Right ventricle myocardium superior (tissue), 1 donor: ENCODE results near the gene KIRREL3. TPM values are rescaled to one million over a fixed set of nuclear protein-coding genes. Genes with fewer than 3 reads are reported as not detected.
A peak's percentile ranks its signal among the peaks of the same experiment; 100 is the strongest.

Experiments
- ATAC-seq: fragments of 200-7000 bp; cut with Tn5 transposase; one replicate; pipeline ENCODE4 v1.9.1; 2020; ENCODE audit warnings: mild to moderate bottlenecking; ENCODE audit not compliant: poor library complexity
- DNase-seq: peaks from one replicate; pipeline ENCODE4 v3.0.0-alpha.2; 2020
- intact Hi-C: fragments of 100-400 bp; cut with DNase I; formaldehyde crosslinking; loops from one replicate; pipeline ENCODE4 v1.11.2; 2022
- total RNA-seq: library from RNA; stranded (reverse); fragmentation: NEBNext Ultra II Directional; extraction: Animal tissue kit (Norgen Biotek cat#: 25700); gene quantifications from one replicate; pipeline ENCODE4 v1.2.1, GENCODE V29; 2021
- donor health status: DM: no; HTN: yes; CAD: no; lungs with severe emphysema.

The KIRREL3 gene
- total RNA-seq, 1 donor from 2014 or later = 0.08 TPM

DNA sequence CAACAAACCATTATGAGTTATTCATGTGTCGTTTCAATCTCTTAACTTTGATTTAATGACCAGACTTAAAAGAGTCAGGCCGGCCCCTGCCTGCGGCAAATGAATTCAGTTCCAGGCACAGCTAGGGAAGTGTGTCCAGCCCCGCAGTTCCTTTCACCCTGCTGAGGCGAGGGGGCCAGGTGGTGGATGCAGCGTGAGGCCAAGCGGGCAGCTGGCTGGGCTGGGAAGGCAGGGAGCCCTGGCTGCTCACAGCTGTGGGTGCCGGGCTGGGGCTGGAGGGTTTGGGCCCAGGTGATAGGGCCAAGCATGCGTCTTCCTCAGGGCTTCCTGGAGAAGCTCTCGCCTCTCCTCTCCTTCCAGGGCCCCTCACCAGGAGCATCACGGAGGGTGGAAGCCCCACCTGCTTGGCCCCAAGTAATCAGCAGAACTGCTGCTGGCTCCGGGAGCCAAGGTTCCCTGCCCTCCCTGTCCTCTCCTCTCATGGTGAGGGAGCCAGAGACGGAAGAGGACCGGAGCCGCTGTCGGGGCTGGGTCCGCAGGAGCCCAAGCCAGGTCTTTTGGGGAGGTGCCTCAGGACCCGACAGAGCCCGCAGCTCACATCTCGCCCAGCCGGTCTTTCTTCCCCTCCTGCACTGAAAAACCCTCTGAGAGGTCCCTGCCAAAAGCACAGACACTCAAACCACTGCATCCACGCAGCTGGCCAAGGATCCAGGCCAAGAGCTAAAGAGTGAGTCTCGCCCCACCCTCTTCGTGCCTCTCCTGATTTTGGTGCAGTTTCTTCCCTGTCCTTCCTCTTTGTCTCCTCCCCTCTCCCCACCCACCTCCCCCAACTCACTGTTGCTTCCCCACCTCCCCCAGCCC, 548.1 kb downstream of the KIRREL3 start:
- DNase-seq = no peak
- intact Hi-C loops = no loop called here
- no peak for ATAC-seq

DNA sequence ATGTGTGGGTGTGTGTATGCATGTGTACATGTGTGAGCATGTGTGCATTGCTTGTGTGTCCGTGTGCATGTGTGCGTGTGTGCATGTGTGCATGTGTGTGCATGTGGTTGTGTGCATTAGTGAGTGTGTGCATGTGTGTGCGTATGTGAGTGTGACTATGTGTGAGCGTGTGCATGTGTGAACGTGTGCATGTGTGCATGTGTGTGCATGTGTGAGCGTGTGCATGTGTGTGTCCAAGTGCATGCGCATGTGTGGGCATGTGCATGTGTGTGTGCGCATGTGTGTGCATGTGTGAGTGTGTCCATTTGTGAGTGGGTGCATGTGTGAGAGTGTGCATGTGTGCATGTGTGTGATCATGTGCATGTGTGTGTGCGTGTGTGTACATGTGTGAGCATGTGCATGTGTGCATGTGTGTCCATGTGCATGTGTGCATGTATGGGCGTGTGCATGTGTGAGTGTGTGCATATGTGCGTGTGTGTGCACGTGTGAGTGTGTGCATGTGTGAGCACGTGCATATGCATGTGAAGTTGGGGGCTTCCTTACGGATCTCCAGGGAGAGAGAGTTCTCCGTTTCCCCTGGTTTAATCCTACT, 549.3 kb downstream of the KIRREL3 start:
- no peak for DNase-seq
- intact Hi-C loops = no loop called here

DNA sequence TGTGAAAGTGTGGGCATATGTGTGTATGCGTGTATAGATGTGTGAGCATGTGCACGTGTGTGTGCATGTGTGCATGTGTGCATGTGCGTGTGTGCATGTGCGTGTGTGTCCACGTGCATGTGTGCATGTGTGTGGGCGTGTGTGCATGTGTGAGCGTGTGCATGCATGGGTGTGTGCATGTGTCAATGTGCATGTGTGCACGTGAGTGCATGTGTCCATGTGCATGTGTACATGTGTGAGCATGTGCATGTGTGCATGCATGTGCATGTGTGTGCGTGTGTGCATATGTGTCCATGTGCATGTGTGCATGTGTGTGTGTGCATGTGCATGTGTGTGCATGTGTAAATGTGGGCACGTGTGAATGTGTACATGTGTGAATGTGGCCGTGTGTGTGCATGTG, 549.8 kb downstream of the KIRREL3 start:
- intact Hi-C loops = no loop called here
- DNase-seq = no peak
- no peak for ATAC-seq

More for the DNA sequence above, 549.3 kb downstream of the KIRREL3 start:
- ATAC-seq = no peak

DNA sequence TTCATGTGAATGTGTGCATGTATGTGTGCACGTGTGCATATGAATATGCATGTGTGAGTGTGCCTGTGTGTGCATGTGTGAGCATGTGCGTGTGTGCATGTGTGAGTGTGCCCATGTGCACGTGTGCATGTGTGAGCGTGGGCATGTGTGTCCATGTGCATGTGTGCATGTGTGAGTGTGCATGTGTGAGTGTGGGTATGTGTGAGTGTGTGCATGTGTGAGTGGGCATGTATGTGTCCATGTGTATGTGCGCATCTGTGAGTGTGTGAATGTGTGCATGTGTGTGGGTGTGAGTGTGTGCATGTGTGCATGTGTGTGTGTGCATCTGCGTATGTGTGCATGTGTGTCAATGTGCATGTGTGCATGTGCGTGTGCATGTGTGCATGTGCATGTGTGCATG, 550.4 kb downstream of the KIRREL3 start:
- no peak for ATAC-seq
- intact Hi-C loops = no loop called here
- no peak for DNase-seq

DNA sequence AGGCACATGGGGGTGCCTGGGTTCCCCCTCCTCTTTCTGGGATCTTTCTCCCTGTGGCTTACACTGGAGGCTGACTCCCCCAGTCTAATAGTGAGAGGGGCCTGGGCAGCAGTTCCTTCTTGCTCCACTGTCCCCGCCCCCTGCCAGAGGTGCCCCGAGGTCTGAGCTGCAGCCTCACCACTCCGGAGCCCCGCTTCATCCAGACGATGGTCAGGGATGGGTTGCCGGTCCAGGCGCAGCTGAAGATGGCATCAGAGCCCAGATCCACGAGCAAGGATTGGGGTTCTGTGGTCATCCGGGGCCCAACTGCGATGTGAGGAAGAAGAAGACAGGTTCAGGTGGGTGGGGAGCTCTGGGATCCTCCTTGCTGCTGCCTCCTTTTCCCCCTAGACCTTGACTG, 554.0 kb downstream of the KIRREL3 start:
- DNase-seq (no peak), ATAC-seq (no peak)
- intact Hi-C loops = no loop called here

DNA sequence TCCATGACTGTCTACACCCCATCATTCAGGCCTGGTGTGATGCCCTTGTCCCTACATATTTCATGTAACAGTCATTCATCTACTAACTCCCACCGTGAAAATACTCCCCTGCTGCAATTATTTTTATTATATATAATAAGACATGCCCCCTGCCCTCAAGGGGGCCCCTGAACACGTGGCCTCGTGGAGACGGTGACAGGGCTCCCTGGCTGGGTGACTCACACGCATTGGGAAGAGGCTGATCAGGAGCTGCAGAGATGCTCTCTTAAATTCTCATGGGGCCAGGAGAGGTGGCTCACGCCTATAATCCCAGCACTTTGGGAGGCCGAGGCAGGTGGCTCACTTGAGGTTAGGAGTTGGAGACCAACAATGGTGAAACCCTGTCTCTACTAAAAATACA, 556.5 kb downstream of the KIRREL3 start:
- DNase-seq = no peak
- intact Hi-C loops = loop anchor here (5.0 kb wide), 2 partner anchors 33 to 543 kb away; no protein-coding TSS in a partner anchor
- no peak for ATAC-seq

DNA sequence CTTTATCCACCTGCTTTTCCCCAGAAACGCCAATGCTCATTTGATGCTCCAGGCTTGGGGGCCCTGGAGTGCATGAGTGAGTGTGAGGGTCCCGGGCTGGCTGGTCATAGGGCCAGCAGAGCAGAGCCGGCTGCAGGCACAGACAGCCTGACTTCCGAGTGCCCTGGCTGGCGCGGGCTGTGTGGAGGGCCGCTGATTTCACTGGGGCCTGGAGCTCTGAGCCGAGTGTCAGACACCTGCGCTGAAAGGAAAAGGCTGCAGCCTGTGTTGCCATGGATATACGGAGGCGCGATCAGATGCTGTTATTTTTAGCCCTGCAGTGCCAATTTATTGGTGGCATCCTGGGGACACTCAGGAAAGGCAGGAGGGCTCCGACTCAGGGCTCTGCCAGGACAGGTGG, 557.5 kb downstream of the KIRREL3 start:
- ATAC-seq = no peak
- DNase-seq = no peak
- intact Hi-C loops = loop anchor here (5.0 kb wide), 2 partner anchors 34 to 544 kb away; no protein-coding TSS in a partner anchor

DNA sequence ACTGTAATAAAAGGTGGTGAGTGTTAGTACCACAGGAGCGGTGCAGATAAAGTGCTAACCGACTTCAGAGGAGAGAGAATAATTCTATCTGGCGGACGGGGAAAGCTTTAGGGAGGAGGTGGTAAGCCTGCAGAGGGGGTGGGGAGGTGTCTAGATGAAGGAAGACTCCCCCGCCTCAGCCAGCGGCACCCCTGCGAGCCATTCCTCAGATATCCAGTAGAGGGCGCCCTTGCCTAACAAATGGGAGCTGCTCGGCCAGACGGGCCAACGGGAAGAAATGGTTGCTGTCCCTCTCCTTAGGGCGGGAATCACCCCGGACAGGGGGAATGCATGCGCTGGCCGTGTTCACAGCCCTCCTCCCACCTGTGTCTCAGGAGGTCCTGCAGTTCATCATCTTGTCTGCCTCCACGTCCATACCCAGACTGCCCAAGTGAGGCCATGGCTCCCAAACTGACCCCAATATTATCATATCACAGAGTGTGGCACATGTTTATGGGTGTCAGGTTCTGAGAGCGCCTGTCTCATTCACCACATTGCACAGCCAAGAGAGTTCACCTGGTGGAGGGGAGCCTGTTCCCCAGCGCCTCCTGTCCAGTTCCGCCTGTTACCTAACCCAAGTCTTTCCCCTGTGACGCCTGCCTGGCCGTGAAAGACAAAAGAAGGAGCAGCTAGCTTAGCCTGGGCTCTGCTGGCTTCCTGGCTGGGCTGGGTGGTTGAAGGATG, 559.6 kb downstream of the KIRREL3 start:
- intact Hi-C loops = loop anchor here (2.0 to 5.0 kb wide), 3 partner anchors 36 to 904 kb away; no protein-coding TSS in a partner anchor
- DNase-seq = peak; percentile 81
- peak; percentile 69 for ATAC-seq

DNA sequence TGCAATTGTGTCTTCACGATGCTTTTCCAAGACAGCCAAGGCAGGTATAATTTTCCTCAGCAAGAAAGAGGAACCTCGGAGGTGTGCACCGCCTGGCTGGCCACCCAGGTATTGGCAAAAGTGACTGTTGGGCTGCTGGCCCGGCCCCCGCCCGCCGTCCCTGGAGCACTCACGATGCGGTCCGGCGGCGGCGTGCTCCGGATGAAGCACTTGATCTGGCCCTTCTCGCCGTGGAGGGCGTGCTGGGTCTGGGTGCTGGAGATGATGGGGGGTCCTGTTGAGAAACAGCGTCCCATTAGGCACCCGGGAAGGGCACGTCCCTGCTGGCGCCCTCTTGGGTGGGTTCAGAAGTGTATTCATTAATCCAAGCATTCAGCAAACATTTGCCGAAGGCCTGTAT, 560.3 kb downstream of the KIRREL3 start:
- DNase-seq (no peak), ATAC-seq (no peak)
- intact Hi-C loops = loop anchor here (2.0 to 5.0 kb wide), 3 partner anchors 37 to 905 kb away; no protein-coding TSS in a partner anchor

DNA sequence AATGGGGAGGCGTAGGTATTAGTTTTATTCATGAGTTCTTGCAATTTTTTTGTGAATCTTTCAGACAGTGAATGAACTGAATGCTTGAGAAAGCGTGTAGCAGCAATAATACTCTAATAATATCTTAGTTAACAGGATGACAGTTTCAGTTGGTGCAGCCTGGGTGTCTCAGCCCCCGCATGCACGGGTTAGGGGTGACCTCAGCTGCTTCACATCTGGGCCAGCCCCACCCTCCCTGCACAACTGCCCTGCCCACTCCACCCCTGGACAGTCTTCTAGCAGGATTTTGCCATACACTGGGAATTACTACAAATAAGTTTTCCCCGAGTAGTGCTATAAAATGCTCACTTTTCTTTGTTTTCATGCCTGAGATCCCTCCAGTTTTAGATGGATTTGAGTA, 561.9 kb downstream of the KIRREL3 start:
- DNase-seq = no peak
- ATAC-seq = peak; percentile 28
- intact Hi-C loops = no loop called here

DNA sequence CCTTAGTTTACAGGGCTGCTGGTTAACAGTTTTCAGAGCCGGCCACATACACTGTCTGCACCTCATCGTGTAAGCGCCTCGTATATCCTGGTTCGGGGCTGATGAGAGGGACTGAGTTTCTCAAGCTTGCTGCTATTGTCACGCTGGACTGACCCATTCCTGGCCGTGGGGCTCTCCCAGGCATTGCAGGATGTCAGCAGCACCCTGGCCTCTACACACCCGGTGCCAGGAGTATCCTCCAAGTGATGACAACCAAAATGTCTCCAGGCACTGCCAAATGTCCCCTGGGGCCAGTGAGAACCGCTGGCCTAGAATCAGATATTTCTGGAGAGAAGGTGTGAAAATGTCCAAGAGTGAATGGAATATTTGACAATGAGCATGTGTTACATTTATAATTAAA, 562.3 kb downstream of the KIRREL3 start:
- intact Hi-C loops = no loop called here
- ATAC-seq (peak; percentile 77), DNase-seq (peak; percentile 74)

DNA sequence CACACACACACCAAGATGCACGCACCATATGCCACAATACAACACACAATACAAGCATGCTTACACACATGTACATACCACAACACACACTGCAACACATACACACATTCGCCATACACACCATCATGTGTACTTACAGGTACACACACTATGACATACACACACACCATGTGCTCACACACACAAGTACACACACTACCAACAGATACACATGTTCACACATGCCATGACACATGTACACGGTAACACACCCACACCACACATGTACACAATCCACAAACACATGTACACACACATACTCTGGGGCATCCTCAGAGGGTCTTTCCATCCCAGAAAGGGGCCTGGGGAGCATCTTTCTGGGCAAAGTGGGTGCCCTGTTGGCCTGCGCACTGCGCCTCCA, 562.8 kb downstream of the KIRREL3 start:
- no peak for ATAC-seq

DNA sequence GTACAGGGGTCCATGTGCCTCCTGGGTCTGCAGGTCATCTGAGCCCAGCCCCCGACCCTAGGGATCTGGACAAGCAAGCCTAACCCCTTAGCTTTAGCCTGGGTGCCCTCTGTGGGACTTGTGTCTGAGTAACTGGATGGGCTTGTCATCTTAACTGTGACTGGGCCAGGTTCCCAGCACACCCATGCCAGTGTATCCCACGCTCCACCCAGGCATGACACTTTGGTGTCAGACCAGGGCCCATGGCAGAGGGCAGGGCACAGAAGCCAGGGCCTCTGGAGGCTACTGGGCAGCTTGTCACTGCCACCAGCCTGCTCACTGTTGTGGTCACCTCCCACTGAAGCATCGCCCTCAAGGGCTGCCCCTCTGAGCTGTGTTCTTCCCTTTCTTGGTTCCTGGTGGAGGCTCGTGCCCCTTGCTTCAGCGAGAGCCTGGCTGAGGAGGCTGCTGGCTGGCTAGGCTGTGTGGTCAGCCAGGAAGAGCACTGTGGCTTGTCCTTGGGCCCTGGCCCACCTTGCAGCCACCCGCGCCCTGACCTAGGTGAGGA, 564.3 kb downstream of the KIRREL3 start:
- ATAC-seq = peak; percentile 40
- intact Hi-C loops = no loop called here
- DNase-seq = no peak

More for the DNA sequence above, 562.8 kb downstream of the KIRREL3 start:
- intact Hi-C loops = no loop called here
- DNase-seq = no peak

DNA sequence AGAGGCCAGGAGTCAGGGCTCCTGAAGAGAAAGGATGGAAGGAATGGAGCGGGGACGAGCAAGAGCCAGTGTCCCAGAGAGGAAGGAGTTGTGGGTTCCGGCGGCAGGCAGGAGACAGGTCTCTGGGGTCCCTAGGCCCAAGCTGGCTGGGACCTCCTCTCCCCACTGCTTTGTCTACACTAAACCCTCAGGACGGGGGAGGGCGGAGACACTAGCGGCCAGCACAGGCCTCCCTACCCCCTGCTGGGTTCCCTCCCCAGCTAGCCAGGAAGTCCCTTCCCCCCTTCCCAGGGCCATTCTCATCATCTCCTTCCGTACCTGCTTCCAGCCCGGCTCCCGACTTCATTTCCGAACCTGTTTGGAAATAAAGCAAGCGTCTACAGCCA, 565.6 kb downstream of the KIRREL3 start:
- no peak for DNase-seq
- intact Hi-C loops = no loop called here
- no peak for ATAC-seq

DNA sequence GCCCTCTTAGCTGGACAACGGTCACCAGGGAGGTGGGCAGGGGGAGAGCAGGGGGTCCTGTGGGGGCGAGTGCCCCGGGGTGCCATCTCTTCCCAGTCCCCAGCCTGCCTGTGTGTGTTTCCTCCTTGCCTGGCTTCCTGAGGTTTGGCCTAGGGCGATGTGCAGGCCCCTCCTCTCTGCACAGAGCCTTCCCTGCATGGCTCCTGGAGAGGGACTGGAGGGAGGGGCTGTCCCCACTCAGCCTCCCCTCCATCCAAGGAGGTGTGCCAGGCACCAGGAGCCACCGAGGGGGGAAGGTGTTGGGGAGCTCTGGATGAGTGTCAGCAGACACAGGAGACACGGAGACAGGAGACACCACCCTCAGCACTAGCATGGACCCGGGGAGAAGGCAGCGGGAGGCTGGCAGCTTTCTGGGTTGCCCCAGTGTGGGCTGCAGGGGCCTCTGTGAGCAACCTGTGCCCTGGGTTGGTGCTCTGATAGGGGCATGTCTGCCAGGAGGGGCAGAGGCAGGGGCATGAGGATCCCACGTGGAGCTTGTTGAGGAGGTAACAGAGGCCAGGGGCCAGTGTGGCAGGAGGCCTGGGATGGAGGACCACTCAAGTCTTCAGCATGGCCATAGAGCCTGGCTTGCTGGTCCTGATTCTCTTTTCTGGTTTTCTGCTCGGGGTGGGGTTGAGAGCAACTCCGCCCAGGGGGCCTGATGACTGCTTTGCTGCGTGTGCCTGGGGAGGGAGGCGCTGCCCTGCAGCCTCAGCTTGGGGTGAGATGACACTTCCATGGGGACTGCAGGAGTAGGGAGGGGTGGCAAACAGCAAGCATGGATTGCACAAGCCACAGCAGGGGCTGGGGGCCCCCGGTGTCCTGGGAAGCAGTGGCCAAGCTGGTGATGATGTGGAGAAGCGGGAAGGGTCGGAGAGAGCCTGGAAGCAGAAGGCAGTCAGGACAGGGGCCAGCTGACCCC, 566.3 kb downstream of the KIRREL3 start:
- DNase-seq = no peak
- ATAC-seq = no peak
- intact Hi-C loops = no loop called here

DNA sequence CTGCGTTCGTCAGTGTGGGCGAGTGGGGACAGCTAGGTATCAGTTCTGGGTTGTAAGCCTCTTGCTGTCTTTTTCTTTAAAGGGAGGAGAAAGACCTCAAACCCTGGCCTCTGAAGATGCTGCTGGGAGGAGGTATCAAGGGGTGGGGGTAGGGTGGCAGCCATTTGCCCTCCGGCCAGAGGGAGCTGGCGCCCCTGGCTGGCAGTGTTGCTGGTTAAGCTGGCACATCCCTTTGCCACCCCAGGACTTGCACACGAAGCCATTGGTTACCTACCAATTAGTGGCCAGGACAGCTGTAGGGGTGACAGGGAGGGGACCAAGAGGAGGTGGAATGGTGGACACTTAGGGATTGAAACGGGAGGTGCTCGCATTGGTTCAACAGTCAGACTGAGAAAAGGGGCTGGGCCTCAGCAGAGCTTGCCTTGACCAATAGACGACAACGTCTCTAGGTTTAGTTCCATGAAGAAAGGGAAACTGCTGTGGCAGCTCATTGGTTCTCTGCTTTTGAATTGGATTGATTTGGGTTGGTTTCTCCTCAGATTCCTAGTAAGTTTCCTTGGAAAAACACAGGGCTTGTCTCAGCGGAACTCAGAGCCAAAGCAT, 567.2 kb downstream of the KIRREL3 start:
- ATAC-seq (no peak), DNase-seq (no peak)
- intact Hi-C loops = no loop called here

DNA sequence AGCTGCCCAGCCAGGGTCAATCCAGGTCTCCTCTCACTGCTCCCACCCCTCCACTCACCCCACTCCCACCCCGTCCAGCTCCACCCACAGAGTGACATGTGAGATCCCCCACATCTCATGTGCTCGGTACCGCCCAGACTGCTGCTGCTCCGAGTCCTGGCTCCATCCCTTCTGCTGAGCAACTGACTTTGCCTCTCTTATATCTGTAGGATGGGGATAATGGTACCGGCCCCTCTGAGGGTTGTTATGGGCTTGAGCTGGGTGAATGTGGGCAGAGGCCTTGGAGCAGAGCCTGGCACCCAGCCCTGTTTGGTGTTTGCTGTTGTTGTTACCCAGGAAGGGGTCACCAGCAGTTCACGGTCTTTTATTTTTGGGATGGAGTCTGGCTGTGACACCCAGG, 568.0 kb downstream of the KIRREL3 start:
- DNase-seq (no peak), ATAC-seq (peak; percentile 11)
- intact Hi-C loops = no loop called here

DNA sequence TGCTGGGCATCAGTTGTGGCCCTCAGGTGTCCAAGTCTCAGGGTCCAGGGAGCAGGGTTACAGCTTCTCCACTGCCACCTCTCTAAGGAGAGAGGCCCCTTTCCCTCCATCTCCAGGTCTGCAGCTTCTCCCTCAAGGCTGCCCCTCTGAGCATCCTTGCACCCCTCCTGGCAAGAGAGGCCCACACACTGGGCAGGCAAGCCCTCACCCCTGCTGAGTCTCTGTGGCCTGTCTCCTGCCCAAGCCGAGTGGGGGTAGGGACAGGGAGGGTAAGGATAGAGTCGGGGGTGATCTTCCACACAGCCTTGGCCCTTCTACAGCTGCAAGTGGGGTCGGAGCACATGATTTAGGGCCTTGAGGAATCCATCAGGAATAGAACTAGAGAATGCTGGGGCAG, 568.5 kb downstream of the KIRREL3 start:
- DNase-seq = no peak
- intact Hi-C loops = no loop called here
- no peak for ATAC-seq
